Subcutaneous adipose tissue (tissue), 4 donors: Measurements from ENCODE around the gene CSF2RB. TPM values are rescaled to one million over a fixed set of nuclear protein-coding genes. Genes with fewer than 3 reads are reported as not detected.

Experiments
- total RNA-seq, 4 donors: library from RNA; depleted of rRNA; stranded (reverse); fragments of >200 nt; gene quantifications; one replicate each; pipeline ENCODE4 v1.1.0, GENCODE V29; 2016
- TF ChIP-seq, protein P1 (sequence below): fragments of 450-650 bp; IDR thresholded peaks from one replicate; pipeline ENCODE4 v1.5.1; 2016; ENCODE audit warnings: low read depth, mild to moderate bottlenecking, control low read depth, antibody characterized with exemption, moderate library complexity

Gene CSF2RB
- total RNA-seq, 4 donors from 2014 or later, result 5.8 to 11.7 (median 10.5) TPM

DNA sequence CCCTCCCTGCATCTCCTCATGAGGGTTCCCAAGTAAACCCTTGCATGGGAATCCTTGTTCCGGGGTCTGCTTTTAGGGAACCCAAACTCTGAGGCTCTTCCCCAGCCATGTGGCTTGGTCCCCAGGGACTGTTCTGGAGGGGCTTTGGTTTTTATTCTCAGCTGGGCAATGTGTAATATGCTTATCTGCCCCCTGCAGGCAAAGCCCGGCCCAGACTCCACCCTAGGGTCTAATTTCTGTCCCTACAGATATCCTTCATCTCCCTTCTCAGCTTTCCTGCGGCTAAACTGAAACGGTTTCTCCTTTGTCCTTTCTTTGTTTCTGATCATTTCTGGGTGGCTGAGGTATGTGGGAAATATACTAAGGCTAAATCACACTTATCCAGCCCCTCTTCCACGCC, 68.7 kb downstream of the CSF2RB start:
- TF ChIP-seq, protein P1, sequence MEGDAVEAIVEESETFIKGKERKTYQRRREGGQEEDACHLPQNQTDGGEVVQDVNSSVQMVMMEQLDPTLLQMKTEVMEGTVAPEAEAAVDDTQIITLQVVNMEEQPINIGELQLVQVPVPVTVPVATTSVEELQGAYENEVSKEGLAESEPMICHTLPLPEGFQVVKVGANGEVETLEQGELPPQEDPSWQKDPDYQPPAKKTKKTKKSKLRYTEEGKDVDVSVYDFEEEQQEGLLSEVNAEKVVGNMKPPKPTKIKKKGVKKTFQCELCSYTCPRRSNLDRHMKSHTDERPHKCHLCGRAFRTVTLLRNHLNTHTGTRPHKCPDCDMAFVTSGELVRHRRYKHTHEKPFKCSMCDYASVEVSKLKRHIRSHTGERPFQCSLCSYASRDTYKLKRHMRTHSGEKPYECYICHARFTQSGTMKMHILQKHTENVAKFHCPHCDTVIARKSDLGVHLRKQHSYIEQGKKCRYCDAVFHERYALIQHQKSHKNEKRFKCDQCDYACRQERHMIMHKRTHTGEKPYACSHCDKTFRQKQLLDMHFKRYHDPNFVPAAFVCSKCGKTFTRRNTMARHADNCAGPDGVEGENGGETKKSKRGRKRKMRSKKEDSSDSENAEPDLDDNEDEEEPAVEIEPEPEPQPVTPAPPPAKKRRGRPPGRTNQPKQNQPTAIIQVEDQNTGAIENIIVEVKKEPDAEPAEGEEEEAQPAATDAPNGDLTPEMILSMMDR, result no peak

DNA sequence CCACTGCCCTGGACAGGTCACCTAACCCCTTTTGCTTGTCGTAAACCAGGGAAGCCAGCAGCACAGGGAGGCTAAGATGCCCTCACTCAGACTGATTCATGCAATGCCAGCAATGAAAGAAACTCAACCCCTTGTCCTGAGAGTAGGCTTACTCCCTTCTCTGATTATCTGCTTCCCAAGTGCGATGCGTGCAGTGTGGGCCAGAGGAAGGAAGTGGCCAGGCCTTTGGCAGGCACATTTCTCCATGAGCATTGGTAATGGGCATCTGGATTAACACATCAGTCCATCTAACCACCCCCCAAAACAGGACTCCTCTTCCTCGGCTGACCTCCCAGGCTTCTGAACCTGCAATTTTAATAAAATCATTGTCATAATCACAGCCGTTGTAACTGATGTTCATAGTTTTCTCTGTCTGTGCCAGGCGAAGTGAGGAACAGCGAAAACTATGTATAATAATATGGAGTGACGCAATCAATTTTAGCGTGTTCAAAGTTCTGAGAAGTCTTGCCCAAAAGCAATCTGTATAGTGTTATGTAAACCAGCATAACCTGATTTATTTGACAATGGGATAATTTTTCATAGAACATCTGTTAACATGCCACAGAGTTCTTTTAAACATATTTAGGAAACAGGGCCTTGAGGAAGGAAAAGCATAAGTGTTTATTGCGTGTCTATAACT, 71.9 kb downstream of the CSF2RB start:
- TF ChIP-seq, protein P1, result no peak

DNA sequence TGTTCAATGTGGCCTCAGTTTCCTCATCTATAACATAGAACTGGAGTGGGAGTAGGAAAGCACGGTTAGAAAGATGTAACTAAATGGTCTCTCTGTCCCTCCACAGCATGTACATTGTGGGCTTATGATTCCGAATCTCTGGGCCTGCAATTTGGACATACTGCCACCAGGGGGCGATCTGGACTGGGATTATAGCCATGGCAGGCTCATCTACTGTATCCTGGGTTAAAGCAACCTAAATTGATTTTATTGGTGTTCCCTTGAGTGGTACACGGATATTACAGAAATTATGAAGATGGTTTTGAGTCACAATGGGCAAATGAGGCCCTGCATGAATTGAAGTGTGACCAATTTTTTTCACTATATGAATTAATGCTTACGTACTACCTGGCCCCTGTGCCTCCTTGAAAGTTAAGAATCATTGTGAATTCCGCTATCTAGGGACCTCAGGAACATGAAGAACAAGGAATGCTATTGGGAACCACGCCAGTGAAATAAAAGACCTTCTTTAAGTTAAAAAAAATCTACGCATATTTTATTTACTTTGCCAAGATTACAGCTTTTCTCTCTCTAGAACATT, 72.9 kb downstream of the CSF2RB start:
- TF ChIP-seq, protein P1, result no peak

DNA sequence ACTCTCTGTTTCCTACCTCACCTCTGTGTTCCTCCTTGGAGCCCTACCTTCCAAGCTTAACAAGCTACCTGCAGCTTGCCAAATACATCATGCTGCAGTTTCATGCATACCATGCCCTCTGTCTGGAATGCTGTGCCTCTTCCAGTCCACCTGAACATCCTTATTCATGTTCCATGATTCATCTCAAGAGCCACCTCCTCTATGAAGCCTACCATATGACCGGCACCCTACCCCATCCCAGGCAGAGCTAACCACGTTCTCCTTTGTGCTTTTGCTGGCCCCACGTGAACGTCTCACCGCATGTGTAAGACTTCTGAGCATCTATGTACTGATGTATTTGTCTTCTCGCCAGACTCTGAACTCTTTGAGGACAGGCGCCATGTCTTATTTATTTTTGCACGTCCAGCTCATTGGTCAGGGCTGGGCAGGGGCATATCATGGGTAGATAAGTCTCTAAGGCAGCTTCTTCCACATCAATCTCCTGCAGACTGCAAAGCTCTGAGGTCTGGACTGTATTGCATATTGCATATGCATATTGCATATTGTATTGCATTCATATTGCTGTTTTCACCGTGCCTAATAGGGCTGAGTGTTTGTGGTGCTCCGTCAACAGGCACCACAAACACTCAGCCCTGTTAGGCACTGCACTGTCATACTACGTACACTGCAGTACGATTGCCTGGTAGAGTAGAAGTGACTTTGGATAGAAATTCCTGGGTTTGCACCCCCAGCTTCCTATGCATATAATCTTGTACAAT, 74.8 kb downstream of the CSF2RB start:
- TF ChIP-seq, protein P1, result no peak

Other genes starting within 250 kb of the CSF2RB start
- gene CACNG2, start 209.9 kb upstream of the CSF2RB start, total RNA-seq, result not detected
- gene IFT27, start 137.5 kb upstream of the CSF2RB start, total RNA-seq, result 10 to 100 TPM; 10.7 to 15.9 (median 15.1) TPM
- gene PVALB, start 96.6 kb upstream of the CSF2RB start, total RNA-seq, result not detected
- 10 to 100 TPM; 18.8 to 76.0 (median 39.5) TPM for gene NCF4, start 52.6 kb upstream of the CSF2RB start, total RNA-seq
- gene TST, start 105.8 kb downstream of the CSF2RB start, total RNA-seq, result 100 to 1,000 TPM in 1 of 4 donors, 10 to 100 TPM in 3; 54.7 to 141 (median 70.5) TPM
- 100 to 1,000 TPM in 3 of 4 donors, 10 to 100 TPM in 1; 61.1 to 320 (median 149) TPM for gene MPST, start 106.1 kb downstream of the CSF2RB start, total RNA-seq
- 1 to 10 TPM; 2.9 to 8.9 (median 8.4) TPM for gene KCTD17, start 138.1 kb downstream of the CSF2RB start, total RNA-seq
- gene TMPRSS6, start 196.1 kb downstream of the CSF2RB start, total RNA-seq, result not detected
- 1 to 10 TPM in 1 of 4 donors, under 1 TPM in 3; 0.22 to 2.2 (median 0.62) TPM for gene IL2RB, start 236.3 kb downstream of the CSF2RB start, total RNA-seq